K562 (cell line): Measurements from ENCODE around the gene DHRS7C. TPM values are rescaled to one million over a fixed set of nuclear protein-coding genes. Genes with fewer than 3 reads are reported as not detected.

Source experiments
- ATAC-seq: fragments of 200-7000 bp; cut with Tn5 transposase; 3 replicates; pipeline ENCODE4 v1.9.1; 2020; ENCODE audit warnings: moderate library complexity
- BruUV-seq: library from RNA; stranded (reverse); fragments of 400-500 nt; replicated peaks from 2 replicates; lab custom pipeline; 2021; lab: Mats Ljungman, UMichigan
- CTCF ChIA-PET: fragments of 300-600 bp; formaldehyde crosslinking; extraction: SDS; loops from one replicate; lab custom pipeline; 2021; ENCODE audit warnings: low intra/inter-chr PET ratio; lab: Yijun Ruan, JAX
- POLR2A ChIA-PET: fragments of 300-600, 350-650 bp; sonication (Branson Sonifier 250); formaldehyde crosslinking; extraction: SDS; loops from one replicate; lab custom pipeline; 2021; ENCODE audit warnings: antibody characterized with exemption, inconsistent platforms; lab: Yijun Ruan, JAX
- DNase-seq, 4 experiments: peaks; one replicate each; pipeline versions ENCODE4 v3.0.0 to v3.0.0-alpha.2; 2011 to 2018; ENCODE audit warnings: low spot score in 3 of 4, mixed read lengths in 3 of 4; ENCODE audit errors: extremely low read depth in 1 of 4
- FAIRE-seq: peaks from 2 replicates; lab custom pipeline; 2011; peaks lifted over from hg19 to GRCh38; lab: Jason Lieb, UNC
- H2AFZ ChIP-seq: 2 replicates; pipeline ENCODE4 v1.6.0; 2011; ENCODE audit warnings: low read depth, low read length, control low read depth, inconsistent platforms
- H3K27ac ChIP-seq: fragments of 200-600 bp; 3 replicates; pipeline ENCODE4 v1.8.0; 2011; ENCODE audit warnings: low read depth, mild to moderate bottlenecking, control low read depth, inconsistent platforms, low read length, moderate library complexity, mixed read lengths; ENCODE audit errors: extremely low read depth
- H3K27me3 ChIP-seq, 2 experiments: fragments of 300-600 bp in 1 of 2; 2 replicates in 1 of 2; 3 replicates in 1 of 2; pipeline versions ENCODE4 v1.6.0 to v1.8.0; 2011; ENCODE audit warnings: inconsistent platforms in 2 of 2, low read length in 2 of 2, mild to moderate bottlenecking in 1 of 2, mixed read lengths in 1 of 2, moderate library complexity in 1 of 2; ENCODE audit not compliant: control insufficient read depth in 2 of 2, insufficient read depth in 2 of 2
- H3K36me3 ChIP-seq: fragments of 300-600 bp; 3 replicates; pipeline ENCODE4 v1.8.0; 2011; ENCODE audit warnings: mild to moderate bottlenecking, low read length, inconsistent platforms; ENCODE audit not compliant: control insufficient read depth, insufficient read depth
- H3K4me1 ChIP-seq, 2 experiments: fragments of 200-600 bp in 1 of 2; replicated peaks in 1 of 2; 2 replicates in 1 of 2; 3 replicates in 1 of 2; pipeline versions ENCODE4 v1.5.1 to v1.8.0; 2011; ENCODE audit warnings: inconsistent platforms in 2 of 2, low read length in 2 of 2, mild to moderate bottlenecking in 1 of 2, mixed read lengths in 1 of 2, moderate library complexity in 1 of 2; ENCODE audit not compliant: control insufficient read depth in 2 of 2, insufficient read depth in 2 of 2
- H3K4me2 ChIP-seq: 2 replicates; pipeline ENCODE4 v1.6.1; 2011; ENCODE audit warnings: low read length, control low read depth, inconsistent platforms, mixed read lengths; ENCODE audit not compliant: insufficient read depth
- H3K4me3 ChIP-seq: fragments of 200-600 bp; sonication (generic), shearing (Covaris generic); 2 replicates; pipeline ENCODE4 v1.5.1; 2016; ENCODE audit warnings: control low read depth, inconsistent platforms
- H3K79me2 ChIP-seq: fragments of 200-600 bp; 3 replicates; pipeline ENCODE4 v1.8.0; 2011; ENCODE audit warnings: low read length, inconsistent platforms; ENCODE audit not compliant: control insufficient read depth, insufficient read depth
- H3K9ac ChIP-seq, 2 experiments: 2 replicates each; pipeline versions ENCODE4 v1.6.0 to v1.6.1; 2011; ENCODE audit warnings: low read depth in 2 of 2, low read length in 2 of 2, control low read depth in 1 of 2, inconsistent platforms in 1 of 2, mild to moderate bottlenecking in 1 of 2, mixed read lengths in 1 of 2; ENCODE audit not compliant: insufficient read depth in 1 of 2
- H3K9me1 ChIP-seq: one replicate; pipeline ENCODE4 v1.6.0; 2011; ENCODE audit warnings: inconsistent platforms, mild to moderate bottlenecking, low read length, moderate library complexity; ENCODE audit not compliant: control insufficient read depth, insufficient read depth
- H3K9me3 ChIP-seq: replicated peaks from 2 replicates; pipeline ENCODE4 v1.5.1; 2011; ENCODE audit warnings: low read depth, low read length, inconsistent platforms; ENCODE audit not compliant: control insufficient read depth, insufficient read depth
- H4K20me1 ChIP-seq: replicated peaks from 2 replicates; pipeline ENCODE4 v1.6.1; 2011; ENCODE audit warnings: low read length, inconsistent platforms, mixed read lengths; ENCODE audit not compliant: control insufficient read depth, insufficient read depth
- CBX3 ChIP-seq, 2 experiments: IDR thresholded peaks; 1 replicate in 1 of 2; 2 replicates in 1 of 2; pipeline ENCODE4 v1.6.1; 2012; ENCODE audit warnings: inconsistent platforms in 2 of 2, low read length in 2 of 2, borderline replicate concordance in 1 of 2, control low read depth in 1 of 2
- HNRNPK ChIP-seq: fragments of 200-400 bp; formaldehyde crosslinking; IDR thresholded peaks from one replicate; pipeline ENCODE4 v1.6.1; 2018; ENCODE audit warnings: mild to moderate bottlenecking, low read depth, low read length; ENCODE audit not compliant: poor library complexity, severe bottlenecking
- MEIS2 ChIP-seq: fragments of 450-650 bp; IDR thresholded peaks from 2 replicates; pipeline ENCODE4 v1.6.1; 2014; ENCODE audit warnings: mild to moderate bottlenecking; ENCODE audit not compliant: partially characterized antibody
- PTRF ChIP-seq: fragments of 450-650 bp; IDR thresholded peaks from 2 replicates; pipeline ENCODE4 v1.6.1; 2016; ENCODE audit warnings: mild to moderate bottlenecking, missing genetic modification characterization, missing compliant biosample characterization
- SRSF1 ChIP-seq: fragments of 200-400 bp; formaldehyde crosslinking; IDR thresholded peaks from 2 replicates; pipeline ENCODE4 v1.6.1; 2017; ENCODE audit warnings: mild to moderate bottlenecking, low read depth, low read length, moderate library complexity
- ZNF239 ChIP-seq: fragments of 250-450 bp; sonication (Bioruptor Pico); IDR thresholded peaks from 2 replicates; pipeline ENCODE4 v1.4.0; 2020; ENCODE audit warnings: mild to moderate bottlenecking
- ZNF354B ChIP-seq: fragments of 250-450 bp; sonication (Bioruptor Pico); IDR thresholded peaks from 2 replicates; pipeline ENCODE4 v1.4.0; 2020
- ZNF695 ChIP-seq: fragments of 450-650 bp; formaldehyde crosslinking; IDR thresholded peaks from 2 replicates; pipeline ENCODE4 v1.4.0; 2020; ENCODE audit warnings: mild to moderate bottlenecking, moderate library complexity
- ZNF780A ChIP-seq: fragments of 250-450 bp; sonication (Bioruptor Pico); IDR thresholded peaks from 2 replicates; pipeline ENCODE4 v1.5.0; 2021; ENCODE audit warnings: mild to moderate bottlenecking
- WGBS: fragments of 100-300 bp; shearing (Covaris generic); methylation state at CpG from one replicate; pipeline ENCODE4 v1.1.6; 2016; ENCODE audit warnings: low coverage, mixed read lengths; ENCODE audit not compliant: insufficient coverage; ENCODE audit errors: missing lambda C conversion rate; 5-methylcytosine and 5-hydroxymethylcytosine counted together
- in situ Hi-C: fragments of 300-500 bp; cut with MboI; formaldehyde crosslinking; loops from 4 replicates; pipeline ENCODE4 v1.15.0; 2018; ENCODE audit warnings: inconsistent platforms, mixed read lengths
- intact Hi-C: fragments of 100-400 bp; cut with micrococcal nuclease; formaldehyde crosslinking; loops from 2 replicates; pipeline ENCODE4 v1.14.2; 2022
- polyA plus RNA-seq, 8 experiments: library from polyadenylated mRNA; depleted of rRNA in 4 of 8; stranded (reverse) in 5 of 8; unstranded in 3 of 8; fragments of >200 nt; fragmentation: Nextera tagmentation in 2 of 8; fragmentation: Illumina TruSeq in 1 of 8; extraction: Ambion mirVana in 2 of 8; extraction: Trizol in 1 of 8; gene quantifications; 2 replicates each; pipeline versions ENCODE4 v1.2.1 to v1.2.3, GENCODE V29; 2011 to 2014; ENCODE audit warnings: inconsistent platforms in 1 of 8, missing spikeins in 1 of 8
- total RNA-seq, 7 experiments: library from RNA; depleted of rRNA in 6 of 7; stranded (reverse); fragments of >200 nt in 6 of 7; fragmentation: Illumina TruSeq in 2 of 7; extraction: Trizol in 2 of 7; gene quantifications; 2 replicates each; pipeline versions ENCODE4 v1.2.1 to v1.2.3, GENCODE V29; 2011 to 2021; ENCODE audit warnings: low replicate concordance in 1 of 7

DHRS7C gene
- total and polyA plus RNA-seq, 9 of the 15 experiments (the other 6 are each of a cell fraction or from before 2014, with no cell fraction given) = not detected

DNA sequence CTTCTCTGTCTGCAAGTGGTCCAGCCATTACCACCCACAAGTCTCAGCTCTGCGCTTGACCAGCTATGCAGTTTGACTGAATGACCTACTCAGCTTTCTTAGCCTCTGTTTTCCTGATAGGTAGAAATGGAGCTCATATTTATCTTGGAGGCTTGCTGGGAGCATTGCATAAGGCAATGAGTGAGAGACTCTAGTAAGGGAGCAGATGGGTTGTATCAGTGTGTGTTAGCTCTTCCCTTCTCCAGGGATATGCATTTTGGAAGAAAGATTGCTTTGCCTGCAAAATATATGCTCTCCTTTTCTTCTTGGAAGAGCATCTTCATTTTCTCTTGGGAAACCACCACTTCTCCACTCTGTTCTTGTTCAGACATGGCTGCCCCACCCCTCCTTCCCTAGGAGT lies 26.1 kb downstream of the DHRS7C start:
- Histone ChIP-seq H3K4me3 (no peak overlapping the region), H2AFZ (no peak overlapping the region), H3K4me1 (no peaks in the 10 kb centered on the region), H3K9me1 (no peaks in the 10 kb centered on the region), H3K9ac (no peak overlapping the region), H3K36me3 (no peaks in the 10 kb centered on the region)
- POLR2A ChIA-PET = interaction anchor here (0.6 kb wide), 1 partner anchor 1722 kb away, joined by 3 read pairs; no protein-coding TSS in a partner anchor
- CTCF ChIA-PET = no interaction called here
- intact Hi-C loops = no loop called here
- TF ChIP-seq CBX3 (IDR thresholded peaks at IDR 0.05; ENCODE audit: borderline replicate concordance in 1 of 2, low read length in 2 of 2) = no peak
- TF ChIP-seq SRSF1 = no peak
- TF ChIP-seq ZNF780A (CRISPR knock-in tag) = no peak
- TF ChIP-seq ZNF239 (CRISPR knock-in tag) = no peak
- TF ChIP-seq MEIS2 = no peak
- TF ChIP-seq ZNF354B = no peak
- TF ChIP-seq PTRF = no peak
- no peak for TF ChIP-seq HNRNPK
- no peak for TF ChIP-seq ZNF695 (CRISPR knock-in tag)
- TF ChIP-seq, all 486 proteins: peak for 0
- H3K4me2 ChIP-seq = no peak overlapping the region
- FAIRE-seq (no peak), ATAC-seq (no peak), DNase-seq (no peak)
- H3K27me3 ChIP-seq = peaks cover 0 to 10% of the 10 kb centered on the region in 2 experiments; a peak in 2 of 5 replicates
- in situ Hi-C loops = no loop called here
- no TSS peak for BruUV-seq
- H4K20me1 ChIP-seq = no peaks in the 10 kb centered on the region
- no peaks in the 10 kb centered on the region for H3K79me2 ChIP-seq
- no peak overlapping the region for H3K27ac ChIP-seq
- H3K9me3 ChIP-seq = no peaks in the 10 kb centered on the region
- WGBS = 0% methylated on average over 1 of the region's 1 CpG
